ENCODE results near the gene TIMM23B.
A peak's percentile ranks its signal among the peaks of the same experiment; 100 is the strongest.
"Not testable (repeated sequence)": the region's sequence is repeated elsewhere in the genome, so short reads cannot be mapped to it uniquely, and the experiment has no call there.

TIMM23B gene, protein sequence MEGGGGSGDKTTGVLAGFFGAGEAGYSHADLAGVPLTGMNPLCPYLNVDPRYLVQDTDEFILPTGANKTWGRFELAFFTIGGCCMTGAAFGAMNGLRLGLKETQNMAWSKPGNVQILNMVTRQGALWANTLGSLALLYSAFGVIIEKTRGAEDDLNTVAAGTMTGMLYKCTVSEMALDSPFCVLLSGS

GRCh38 chr10:49941447-49942338 lies at the start of gene TIMM23B, which contains the start of gene PARG:
Gene TIMM23B, plus strand, starts transcription at chr10:49942053. Its CDS starts 142 bp downstream, at chr10:49942195.
Gene PARG, minus strand, starts transcription at chr10:49942027. Its CDS starts 302 bp downstream, at chr10:49941725.
- peak; percentile 89 for DNase-seq (ENCODE audit: low spot score)

DNA sequence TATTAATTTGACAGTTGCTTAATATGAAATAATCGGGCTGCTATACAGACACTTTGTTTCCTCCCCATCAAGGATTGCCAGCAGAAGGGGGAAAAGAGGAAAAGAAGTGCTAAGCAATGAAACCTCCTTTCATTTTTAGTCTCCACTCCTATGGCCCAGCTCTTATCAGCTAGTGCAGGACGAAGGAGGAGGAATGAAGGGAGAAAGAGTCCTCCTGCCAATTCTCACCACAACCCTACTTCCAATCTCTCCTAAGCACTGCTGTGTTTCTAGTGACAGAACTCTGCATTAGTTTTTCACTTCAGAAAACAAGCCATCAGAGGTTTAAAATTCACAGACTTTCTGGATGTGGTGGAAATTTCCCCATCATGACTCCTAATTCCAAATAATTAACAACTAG lies 41.9 kb upstream of the TIMM23B start:
- not testable (repeated sequence) for DNase-seq (ENCODE audit: low spot score)

- not testable (repeated sequence) for DNase-seq (ENCODE audit: low spot score)
Measured at GRCh38 chr10:49900406-49900805, 41.4 kb upstream of the TIMM23B start.

DNA sequence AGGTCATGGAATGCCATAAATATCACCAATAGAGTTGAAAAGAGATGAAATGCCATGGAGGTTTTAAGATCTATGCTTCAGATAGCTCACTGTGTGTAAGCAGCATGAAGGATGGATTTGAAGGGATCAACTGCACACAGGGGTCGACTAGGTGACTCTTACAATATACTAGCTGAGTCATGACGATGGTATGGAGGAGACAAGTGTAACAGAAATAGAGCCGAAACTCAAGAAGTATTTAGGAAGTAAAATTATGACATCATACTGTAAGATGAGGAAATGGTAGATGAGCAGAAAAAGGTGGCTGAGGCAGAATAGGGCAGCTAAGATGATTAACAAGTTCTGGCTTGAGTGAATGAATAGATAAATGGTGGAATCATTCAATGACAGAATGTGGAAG lies 38.0 kb upstream of the TIMM23B start:
- not testable (repeated sequence) for DNase-seq (ENCODE audit: low spot score)

GRCh38 chr10:49908290-49909080 lies 33.4 kb upstream of the TIMM23B start:
- not testable (repeated sequence) for DNase-seq (ENCODE audit: low spot score)

- DNase-seq (ENCODE audit: low spot score) = not testable (repeated sequence)
Measured at GRCh38 chr10:49910295-49910694, 31.6 kb upstream of the TIMM23B start.

GRCh38 chr10:49916451-49916850 lies 25.4 kb upstream of the TIMM23B start:
- not testable (repeated sequence) for DNase-seq (ENCODE audit: low spot score)

DNA sequence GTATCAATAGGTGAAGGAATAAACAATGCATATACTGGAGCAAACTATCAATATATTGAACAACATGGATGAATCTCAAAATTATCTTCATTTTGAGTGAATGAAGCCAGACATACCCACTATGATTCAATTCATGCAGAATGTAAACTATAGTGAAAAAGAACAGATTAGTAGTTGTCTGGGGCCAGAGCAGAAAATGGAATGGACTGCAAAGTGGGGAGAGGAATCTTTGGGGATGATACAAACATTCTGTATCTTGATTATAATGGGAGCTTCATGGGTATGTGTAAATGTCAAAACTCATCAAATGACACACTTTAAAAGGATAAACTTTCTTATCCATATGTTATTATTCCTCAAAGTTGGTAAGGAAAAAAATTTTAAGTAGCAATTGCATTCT lies 23.9 kb upstream of the TIMM23B start:
- DNase-seq (ENCODE audit: low spot score) = not testable (repeated sequence)

- not testable (repeated sequence) for DNase-seq (ENCODE audit: low spot score)
Measured at GRCh38 chr10:49922041-49922440, 19.8 kb upstream of the TIMM23B start.

- not testable (repeated sequence) for DNase-seq (ENCODE audit: low spot score)
Measured at GRCh38 chr10:49923572-49923971, 18.3 kb upstream of the TIMM23B start.

DNA sequence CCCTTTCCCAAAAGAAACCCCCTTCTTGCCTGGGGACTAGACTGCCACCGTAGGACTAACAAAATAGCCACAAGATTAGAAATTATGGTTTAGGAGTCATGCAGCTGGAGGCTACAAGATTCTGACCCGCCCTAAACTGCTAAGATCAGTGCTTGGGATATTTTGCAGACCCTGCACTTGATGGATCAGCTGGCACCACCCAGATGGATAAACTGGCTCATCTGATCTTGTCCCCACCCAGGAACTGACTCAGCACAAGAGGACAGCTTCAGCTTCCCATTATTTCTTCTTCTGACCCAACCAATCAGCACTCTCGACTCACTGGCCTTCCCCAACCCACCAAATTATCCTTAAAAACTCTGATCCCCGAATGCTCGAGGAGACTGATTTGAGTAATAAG lies 10.6 kb upstream of the TIMM23B start:
- DNase-seq (ENCODE audit: low spot score) = not testable (repeated sequence)

GRCh38 chr10:49931959-49932728 lies 9.7 kb upstream of the TIMM23B start:
- DNase-seq (ENCODE audit: low spot score) = not testable (repeated sequence)

DNA sequence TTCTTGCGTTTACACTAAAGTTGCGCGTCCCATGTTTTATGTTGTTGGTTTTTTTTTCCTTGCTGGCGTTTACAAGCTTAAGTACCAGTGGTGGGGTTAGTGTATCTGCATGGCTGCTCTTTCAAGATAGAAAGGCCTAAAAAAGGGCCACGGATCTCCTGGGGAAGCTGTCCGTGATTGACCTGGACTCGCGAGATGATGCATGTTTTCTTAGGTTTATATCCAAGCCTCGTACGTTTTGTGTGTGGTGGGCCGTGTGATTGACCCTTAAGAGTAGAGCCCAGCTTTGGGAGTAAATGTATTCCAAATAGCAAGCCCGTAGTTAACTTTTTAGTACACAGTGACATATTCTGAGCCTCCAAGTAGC lies 469 bp downstream of the TIMM23B start:
- DNase-seq (ENCODE audit: low spot score) = peak; percentile 50

DNA sequence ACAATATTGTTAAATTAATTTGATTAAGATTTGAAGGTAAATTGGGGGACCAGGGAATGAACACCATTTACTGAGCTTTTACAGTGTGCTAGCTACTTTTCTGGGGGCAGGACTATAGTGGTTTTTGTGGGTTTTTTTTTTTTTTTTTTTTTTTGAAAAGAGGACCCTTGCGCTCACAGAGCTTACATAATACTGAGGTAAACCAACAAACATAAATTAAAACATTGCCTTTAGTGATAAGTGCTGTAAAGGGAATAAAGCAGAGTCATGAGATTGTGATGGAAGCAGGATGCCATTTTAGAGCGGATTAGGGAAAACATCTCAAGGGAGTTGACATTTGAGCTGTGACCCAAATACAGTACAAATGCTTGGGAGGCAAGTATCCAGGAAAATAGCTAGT lies 1.8 kb downstream of the TIMM23B start:
- not testable (repeated sequence) for DNase-seq (ENCODE audit: low spot score)

- DNase-seq (ENCODE audit: low spot score) = not testable (repeated sequence)
Measured at GRCh38 chr10:49948142-49948541, 6.3 kb downstream of the TIMM23B start.

DNA sequence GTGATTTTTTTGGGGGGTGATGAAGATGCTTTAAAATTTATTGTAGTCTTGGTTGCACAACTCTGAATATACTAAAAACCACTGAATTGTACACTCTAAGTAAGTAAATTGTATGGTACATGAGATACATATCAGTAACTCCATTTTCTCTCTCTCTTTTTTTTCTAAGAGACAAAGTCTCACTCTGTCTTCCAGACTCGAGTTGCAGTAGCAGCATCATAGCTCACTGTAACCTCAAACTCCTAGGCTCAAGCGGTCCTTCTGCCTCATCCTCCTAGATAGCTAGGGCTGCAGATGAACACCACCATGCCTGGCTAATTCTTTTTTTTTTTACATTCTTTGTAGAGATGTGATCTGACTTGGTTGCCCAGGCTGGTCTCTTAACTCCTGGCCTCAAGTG lies 6.9 kb downstream of the TIMM23B start:
- DNase-seq (ENCODE audit: low spot score) = not testable (repeated sequence)

GRCh38 chr10:49952006-49952405 lies 10.2 kb downstream of the TIMM23B start:
- DNase-seq (ENCODE audit: low spot score) = not testable (repeated sequence)

DNA sequence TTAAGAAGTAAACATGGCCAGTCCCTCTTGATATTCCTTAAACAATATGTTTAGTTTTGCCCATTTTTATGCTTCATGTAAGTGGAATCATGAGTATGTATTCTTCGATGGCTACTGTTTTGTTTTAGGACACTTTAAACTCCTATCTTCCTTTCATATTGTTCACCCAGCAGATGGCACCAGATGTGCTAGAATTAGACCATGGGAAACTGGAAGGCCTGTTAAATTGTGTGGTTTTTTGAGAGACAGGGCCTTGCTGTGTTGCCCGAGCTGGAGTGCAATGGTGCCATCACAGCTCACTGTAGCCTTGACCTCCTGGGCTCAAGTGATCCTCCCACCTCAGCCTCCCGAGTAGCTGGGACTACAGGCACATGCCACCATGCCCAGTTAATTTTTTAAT lies 11.3 kb downstream of the TIMM23B start:
- DNase-seq (ENCODE audit: low spot score) = peak; percentile 21

DNA sequence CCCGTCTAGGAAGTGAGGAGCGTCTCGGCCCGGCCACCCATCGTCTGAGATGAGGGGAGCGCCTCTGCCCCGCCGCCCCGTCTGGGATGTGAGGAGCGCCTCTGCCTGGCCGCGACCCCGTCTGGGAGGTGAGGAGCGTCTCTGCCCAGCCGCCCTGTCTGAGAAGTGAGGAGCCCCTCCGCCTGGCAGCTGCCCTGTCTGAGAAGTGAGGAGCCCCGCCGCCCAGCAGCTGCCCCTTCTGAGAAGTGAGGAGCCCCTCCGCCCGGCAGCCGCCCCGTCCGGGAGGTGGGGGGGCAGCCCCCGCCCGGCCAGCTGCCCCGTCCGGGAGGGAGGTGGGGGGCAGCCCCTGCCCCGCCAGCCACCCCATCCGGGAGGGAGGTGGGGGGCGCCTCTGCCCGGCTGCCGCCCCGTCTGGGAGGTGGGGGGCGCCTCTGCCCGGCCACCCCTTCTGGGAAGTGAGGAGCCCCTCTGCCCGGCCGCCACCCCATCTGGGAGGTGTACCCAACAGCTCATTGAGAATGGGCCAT lies 28.5 kb downstream of the TIMM23B start:
- not testable (repeated sequence) for DNase-seq (ENCODE audit: low spot score)

GRCh38 chr10:49971466-49971865 lies 29.6 kb downstream of the TIMM23B start:
- DNase-seq (ENCODE audit: low spot score) = not testable (repeated sequence)

- DNase-seq (ENCODE audit: low spot score) = not testable (repeated sequence)
Measured at GRCh38 chr10:49972094-49972493, 30.2 kb downstream of the TIMM23B start.

Data from NAMALWA (cell line).